Gastrocnemius medialis (tissue), 4 donors: ENCODE data around the gene ARL4A.

Experiments used
- POLR2A ChIP-seq, 2 donors: fragments of 450-650 bp; IDR thresholded peaks; one replicate each; pipeline ENCODE4 v1.6.1; 2017; ENCODE audit warnings: antibody characterized with exemption in 2 of 2, mild to moderate bottlenecking in 2 of 2, moderate library complexity in 2 of 2
- TF ChIP-seq, protein P1 (sequence below), 5 experiments: fragments of 450-650 bp in 3 of 5; fragments of 200-600 bp in 2 of 5; sonication (generic) in 2 of 5; IDR thresholded peaks in 4 of 5; conservative IDR thresholded peaks in 1 of 5; 1 replicate in 4 of 5; 2 replicates in 1 of 5; pipeline ENCODE4 v1.5.1; 2016 to 2019; ENCODE audit warnings: antibody characterized with exemption in 5 of 5, mild to moderate bottlenecking in 3 of 5, moderate library complexity in 3 of 5

DNA sequence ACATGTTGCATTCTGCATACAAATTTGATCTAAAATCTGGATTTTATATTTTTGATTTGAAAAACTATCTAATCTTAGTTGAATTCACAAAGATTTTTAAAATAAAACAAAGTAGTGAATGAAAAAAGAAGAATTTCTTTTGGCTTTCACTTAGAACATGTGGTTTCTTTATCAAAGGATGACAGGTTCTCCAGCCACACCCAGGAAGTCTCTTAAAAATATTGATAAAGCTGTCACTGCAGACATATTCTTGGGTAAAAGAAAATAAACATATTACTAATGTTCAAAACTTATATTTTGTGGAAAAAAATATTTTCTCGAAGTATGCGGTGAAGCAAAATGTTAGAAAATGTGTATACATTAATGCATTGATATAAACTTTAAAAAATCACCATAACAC lies 44.3 kb downstream of the ARL4A start:
- no peak for TF ChIP-seq POLR2A (IDR thresholded peaks at IDR 0.05)
- TF ChIP-seq, protein P1, sequence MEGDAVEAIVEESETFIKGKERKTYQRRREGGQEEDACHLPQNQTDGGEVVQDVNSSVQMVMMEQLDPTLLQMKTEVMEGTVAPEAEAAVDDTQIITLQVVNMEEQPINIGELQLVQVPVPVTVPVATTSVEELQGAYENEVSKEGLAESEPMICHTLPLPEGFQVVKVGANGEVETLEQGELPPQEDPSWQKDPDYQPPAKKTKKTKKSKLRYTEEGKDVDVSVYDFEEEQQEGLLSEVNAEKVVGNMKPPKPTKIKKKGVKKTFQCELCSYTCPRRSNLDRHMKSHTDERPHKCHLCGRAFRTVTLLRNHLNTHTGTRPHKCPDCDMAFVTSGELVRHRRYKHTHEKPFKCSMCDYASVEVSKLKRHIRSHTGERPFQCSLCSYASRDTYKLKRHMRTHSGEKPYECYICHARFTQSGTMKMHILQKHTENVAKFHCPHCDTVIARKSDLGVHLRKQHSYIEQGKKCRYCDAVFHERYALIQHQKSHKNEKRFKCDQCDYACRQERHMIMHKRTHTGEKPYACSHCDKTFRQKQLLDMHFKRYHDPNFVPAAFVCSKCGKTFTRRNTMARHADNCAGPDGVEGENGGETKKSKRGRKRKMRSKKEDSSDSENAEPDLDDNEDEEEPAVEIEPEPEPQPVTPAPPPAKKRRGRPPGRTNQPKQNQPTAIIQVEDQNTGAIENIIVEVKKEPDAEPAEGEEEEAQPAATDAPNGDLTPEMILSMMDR (IDR thresholded peaks at IDR 0.05 in 4 of 5, conservative IDR thresholded peaks at IDR 0.05 in 1 of 5): no peak
